Hepatocyte (in vitro differentiated cells): ENCODE results near the gene TEX38. TPM values are rescaled to one million over a fixed set of nuclear protein-coding genes. Genes with fewer than 3 reads are reported as not detected.

Experiments
- DNase-seq: peaks from one replicate; pipeline ENCODE4 v3.0.0-alpha.2; 2016; ENCODE audit warnings: low spot score
- H2AFZ ChIP-seq: fragments of 200-600 bp; sonication (generic); 2 replicates; pipeline ENCODE4 v1.6.0; 2016; ENCODE audit warnings: antibody characterized with exemption, mild to moderate bottlenecking
- H3K27ac ChIP-seq: fragments of 200-600 bp; sonication (generic); 2 replicates; pipeline ENCODE4 v1.5.1; 2016; ENCODE audit warnings: mild to moderate bottlenecking
- H3K27me3 ChIP-seq: fragments of 200-600 bp; sonication (generic); 2 replicates; pipeline ENCODE4 v1.6.1; 2016
- H3K36me3 ChIP-seq: fragments of 200-600 bp; sonication (generic); replicated peaks from 2 replicates; pipeline ENCODE4 v1.5.1; 2016; ENCODE audit warnings: low read depth; ENCODE audit not compliant: insufficient read depth
- H3K4me1 ChIP-seq: fragments of 200-600 bp; sonication (generic); 2 replicates; pipeline ENCODE4 v1.5.1; 2016; ENCODE audit warnings: mild to moderate bottlenecking, moderate library complexity; ENCODE audit not compliant: insufficient read depth
- H3K4me2 ChIP-seq: fragments of 200-600 bp; sonication (generic); 2 replicates; pipeline ENCODE4 v1.6.0; 2016
- H3K4me3 ChIP-seq: fragments of 200-600 bp; sonication (generic); 2 replicates; pipeline ENCODE4 v1.5.1; 2016; ENCODE audit warnings: mild to moderate bottlenecking
- H3K79me2 ChIP-seq: fragments of 200-600 bp; sonication (generic); 2 replicates; pipeline ENCODE4 v1.6.0; 2017; ENCODE audit warnings: mild to moderate bottlenecking
- H3K9me2 ChIP-seq: fragments of 200-600 bp; sonication (generic); replicated peaks from 2 replicates; pipeline ENCODE4 v1.6.0; 2017; ENCODE audit warnings: mild to moderate bottlenecking; ENCODE audit not compliant: insufficient read depth
- H3K9me3 ChIP-seq: fragments of 200-600 bp; sonication (generic); 2 replicates; pipeline ENCODE4 v1.5.1; 2016; ENCODE audit warnings: low read depth, mild to moderate bottlenecking
- H4K20me1 ChIP-seq: fragments of 200-600 bp; sonication (generic); 2 replicates; pipeline ENCODE4 v1.6.0; 2016; ENCODE audit warnings: mild to moderate bottlenecking; ENCODE audit not compliant: insufficient read depth, poor library complexity, severe bottlenecking
- EZH2 ChIP-seq: fragments of 200-600 bp; sonication (generic); IDR thresholded peaks from 2 replicates; pipeline ENCODE4 v1.6.1; 2016; ENCODE audit warnings: antibody characterized with exemption, mild to moderate bottlenecking, borderline replicate concordance
- EZH2phosphoT487 ChIP-seq: fragments of 200-600 bp; sonication (generic); IDR thresholded peaks from one replicate; pipeline ENCODE4 v1.6.1; 2018; ENCODE audit warnings: antibody characterized with exemption, mild to moderate bottlenecking, low read depth, moderate library complexity; ENCODE audit not compliant: unreplicated experiment, severe bottlenecking
- WGBS: methylation state at CpG from one replicate; pipeline ENCODE4 v1.1.6; 2016; ENCODE audit warnings: low lambda C conversion rate; ENCODE audit errors: missing lambda C conversion rate; 5-methylcytosine and 5-hydroxymethylcytosine counted together
- polyA plus RNA-seq: library from polyadenylated mRNA; unstranded; fragments of >200 nt; fragmentation: Nextera tagmentation; extraction: Ambion mirVana; gene quantifications from 2 replicates; pipeline ENCODE4 v1.2.1, GENCODE V29; 2016
- total RNA-seq: library from RNA; depleted of rRNA; stranded (reverse); fragments of >200 nt; gene quantifications from 2 replicates; pipeline ENCODE4 v1.2.3, GENCODE V29; 2014
- TF ChIP-seq, protein P1 (sequence below): fragments of 200-600 bp; sonication (generic); IDR thresholded peaks from 2 replicates; pipeline ENCODE4 v1.5.1; 2016; ENCODE audit warnings: antibody characterized with exemption, mild to moderate bottlenecking; ENCODE audit not compliant: poor library complexity

TEX38 gene
- total and polyA plus RNA-seq, 2 experiments from 2014 or later = 0.27 TPM; not detected in 1

DNA sequence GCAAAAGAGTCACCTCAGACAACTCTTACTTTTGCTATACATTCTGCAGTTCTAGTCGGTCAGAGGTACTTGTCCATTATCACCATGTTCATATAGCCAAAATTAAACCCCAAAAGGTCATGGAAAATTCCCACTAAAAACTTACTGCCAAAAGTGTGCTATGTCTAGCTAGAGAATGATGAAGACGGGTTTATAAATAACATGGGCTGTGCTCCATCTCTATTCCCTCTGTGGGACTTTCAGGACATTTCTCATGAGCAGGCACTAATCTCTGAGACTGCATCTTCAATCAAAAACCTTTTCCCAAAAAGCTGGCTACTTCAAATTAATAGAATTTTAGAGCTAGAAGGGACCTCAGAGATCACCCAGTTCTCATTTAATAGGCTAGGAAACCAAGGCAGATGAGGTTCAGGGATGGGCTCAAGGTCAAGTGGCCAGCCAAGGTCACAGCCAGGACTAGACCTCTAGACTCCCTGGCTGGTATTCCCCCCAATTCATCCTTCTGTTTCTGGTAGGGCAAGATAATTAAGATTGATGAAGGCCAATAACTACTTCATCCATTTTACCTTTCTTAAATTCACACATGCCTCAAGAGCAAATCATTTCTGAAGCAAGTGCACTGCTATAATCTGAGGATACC is 34.1 kb upstream of the TEX38 start:
- no peak for DNase-seq
- H3K4me1 ChIP-seq = no peaks in the 10 kb centered on the region
- H3K27ac ChIP-seq = no peak overlapping the region
- H3K79me2 ChIP-seq = no peaks in the 10 kb centered on the region
- WGBS = 45% methylated on average over 2 of the region's 2 CpGs
- no peaks in the 10 kb centered on the region for H3K27me3 ChIP-seq
- H2AFZ ChIP-seq = no peak overlapping the region
- no peaks in the 10 kb centered on the region for H3K36me3 ChIP-seq
- no peak overlapping the region for H3K4me2 ChIP-seq
- H4K20me1 ChIP-seq = no peaks in the 10 kb centered on the region
- H3K9me3 ChIP-seq = no peaks in the 10 kb centered on the region
- H3K4me3 ChIP-seq = no peak overlapping the region
- H3K9me2 ChIP-seq = no peaks in the 10 kb centered on the region
- no peak for TF ChIP-seq EZH2
- TF ChIP-seq EZH2phosphoT487 = no peak
- TF ChIP-seq, protein P1, sequence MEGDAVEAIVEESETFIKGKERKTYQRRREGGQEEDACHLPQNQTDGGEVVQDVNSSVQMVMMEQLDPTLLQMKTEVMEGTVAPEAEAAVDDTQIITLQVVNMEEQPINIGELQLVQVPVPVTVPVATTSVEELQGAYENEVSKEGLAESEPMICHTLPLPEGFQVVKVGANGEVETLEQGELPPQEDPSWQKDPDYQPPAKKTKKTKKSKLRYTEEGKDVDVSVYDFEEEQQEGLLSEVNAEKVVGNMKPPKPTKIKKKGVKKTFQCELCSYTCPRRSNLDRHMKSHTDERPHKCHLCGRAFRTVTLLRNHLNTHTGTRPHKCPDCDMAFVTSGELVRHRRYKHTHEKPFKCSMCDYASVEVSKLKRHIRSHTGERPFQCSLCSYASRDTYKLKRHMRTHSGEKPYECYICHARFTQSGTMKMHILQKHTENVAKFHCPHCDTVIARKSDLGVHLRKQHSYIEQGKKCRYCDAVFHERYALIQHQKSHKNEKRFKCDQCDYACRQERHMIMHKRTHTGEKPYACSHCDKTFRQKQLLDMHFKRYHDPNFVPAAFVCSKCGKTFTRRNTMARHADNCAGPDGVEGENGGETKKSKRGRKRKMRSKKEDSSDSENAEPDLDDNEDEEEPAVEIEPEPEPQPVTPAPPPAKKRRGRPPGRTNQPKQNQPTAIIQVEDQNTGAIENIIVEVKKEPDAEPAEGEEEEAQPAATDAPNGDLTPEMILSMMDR = no peak

DNA sequence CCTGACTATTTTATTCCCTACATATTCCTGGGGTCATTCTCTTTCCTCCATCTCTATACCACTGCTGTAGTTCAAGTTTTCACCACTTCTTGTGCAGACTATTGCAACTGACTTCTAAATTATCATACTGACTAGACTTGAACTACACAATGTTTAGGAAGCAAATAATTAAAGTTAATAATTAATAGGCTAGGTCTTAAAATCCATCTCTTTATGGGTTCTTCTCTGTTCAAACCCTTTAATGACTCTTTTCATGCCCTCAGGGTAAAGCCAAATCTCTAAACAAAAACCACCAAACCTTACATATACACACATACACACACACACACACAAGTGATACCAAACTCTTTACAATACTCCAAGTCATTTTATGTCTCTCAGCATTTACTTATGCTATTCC is 32.7 kb upstream of the TEX38 start:
- no peaks in the 10 kb centered on the region for H3K4me1 ChIP-seq
- H3K9me3 ChIP-seq = no peaks in the 10 kb centered on the region
- H3K4me3 ChIP-seq = no peak overlapping the region
- no peaks in the 10 kb centered on the region for H3K27me3 ChIP-seq
- H3K36me3 ChIP-seq = no peaks in the 10 kb centered on the region
- H3K27ac ChIP-seq = no peak overlapping the region
- no peak overlapping the region for H3K4me2 ChIP-seq
- TF ChIP-seq EZH2 (no peak), EZH2phosphoT487 (no peak)
- TF ChIP-seq, protein P1 = no peak
- H2AFZ ChIP-seq = no peak overlapping the region
- H4K20me1 ChIP-seq = no peaks in the 10 kb centered on the region
- DNase-seq = no peak
- no peaks in the 10 kb centered on the region for H3K79me2 ChIP-seq
- no peaks in the 10 kb centered on the region for H3K9me2 ChIP-seq

DNA sequence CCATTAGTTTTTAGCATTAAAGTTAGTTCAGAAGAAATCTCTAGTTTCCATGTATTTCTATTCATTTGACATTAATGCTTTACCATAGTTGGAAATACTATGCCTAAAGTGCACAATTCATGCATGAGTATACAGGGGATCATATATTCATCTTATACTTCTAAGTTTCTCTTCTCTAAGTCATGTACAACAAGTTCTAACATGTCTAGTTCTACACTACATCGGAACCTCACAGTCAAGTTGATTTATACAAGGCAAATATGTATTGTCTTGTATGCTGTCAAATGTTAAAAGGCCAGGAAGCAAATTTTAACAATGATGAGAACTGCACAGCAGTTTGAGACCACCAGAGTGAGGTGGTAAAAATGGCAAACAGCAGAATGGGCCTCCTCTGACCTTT is 32.1 kb upstream of the TEX38 start:
- Histone ChIP-seq H2AFZ (no peak overlapping the region), H3K4me3 (no peak overlapping the region), H3K9me2 (no peaks in the 10 kb centered on the region), H4K20me1 (no peaks in the 10 kb centered on the region), H3K36me3 (no peaks in the 10 kb centered on the region), H3K27me3 (no peaks in the 10 kb centered on the region), H3K4me1 (no peaks in the 10 kb centered on the region), H3K79me2 (no peaks in the 10 kb centered on the region), H3K4me2 (no peak overlapping the region), H3K27ac (no peak overlapping the region), H3K9me3 (no peaks in the 10 kb centered on the region)
- 86% methylated on average over 1 of the region's 1 CpG for WGBS
- TF ChIP-seq EZH2phosphoT487 (no peak), EZH2 (no peak)
- TF ChIP-seq, protein P1 = no peak
- no peak for DNase-seq

DNA sequence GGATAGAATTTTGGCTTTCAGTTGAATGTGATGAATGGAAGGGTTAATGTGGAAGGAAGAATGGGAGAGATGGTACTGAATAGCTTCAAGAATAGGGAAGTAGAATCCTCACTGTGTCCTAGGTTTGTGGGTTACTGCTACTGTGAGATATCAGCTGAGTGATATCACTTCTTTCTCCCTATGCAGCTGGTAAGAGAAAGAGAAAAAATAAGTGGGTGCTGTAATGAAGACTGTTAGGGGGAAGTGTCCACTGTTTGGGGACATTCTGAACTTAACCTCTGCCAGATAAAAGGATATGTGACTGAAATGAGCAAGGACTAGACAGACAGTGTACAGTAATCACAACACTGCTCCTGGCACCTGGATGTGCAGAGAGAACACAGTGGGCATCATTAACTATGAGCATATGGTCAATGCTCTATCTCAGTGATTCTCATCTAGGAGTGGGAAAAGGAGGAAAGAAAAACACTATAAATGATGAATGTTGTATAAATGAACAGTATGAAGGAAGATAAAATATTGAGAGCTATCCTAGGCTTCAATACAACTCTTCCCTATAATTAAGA is 29.5 kb upstream of the TEX38 start:
- Histone ChIP-seq H3K9me3 (no peaks in the 10 kb centered on the region), H2AFZ (no peak overlapping the region), H3K4me2 (no peak overlapping the region), H3K79me2 (no peaks in the 10 kb centered on the region), H3K9me2 (no peaks in the 10 kb centered on the region), H3K27ac (no peak overlapping the region), H3K4me3 (no peak overlapping the region), H4K20me1 (no peaks in the 10 kb centered on the region), H3K4me1 (no peaks in the 10 kb centered on the region), H3K27me3 (no peaks in the 10 kb centered on the region), H3K36me3 (no peaks in the 10 kb centered on the region)
- no peak for DNase-seq
- TF ChIP-seq, protein P1 = no peak
- TF ChIP-seq EZH2 (no peak), EZH2phosphoT487 (no peak)
